ENCODE data around the gene MICAL2. TPM values are rescaled to one million over a fixed set of nuclear protein-coding genes. Genes with fewer than 3 reads are reported as not detected.

The MICAL2 gene
- total RNA-seq, 2 experiments from 2014 or later, result 213 to 220 TPM

- Mint-ChIP-seq H3K36me3 (peaks cover 77% of the 10 kb centered on the region), H3K27ac (no peak overlapping the region), H3K9me3 (no peaks in the 10 kb centered on the region), H3K4me3 (no peak overlapping the region), H3K27me3 (no peaks in the 10 kb centered on the region), H3K4me1 (ENCODE audit: low read depth) (peaks cover 38% of the 10 kb centered on the region)
- DNase-seq, result no peak
- POLR2A ChIA-PET, result interaction anchor here (2.0 kb wide), 1 partner anchor 11 kb away, joined by 8 read pairs; no protein-coding TSS in a partner anchor
- CTCF ChIA-PET, result no interaction called here
- intact Hi-C loops (cut with micrococcal nuclease), result no loop called here
Observed at GRCh38 chr11:12212821-12213185, 102.4 kb downstream of the MICAL2 start.

GRCh38 chr11:12213883-12214282, 103.5 kb downstream of the MICAL2 start:
- POLR2A ChIA-PET, result interaction anchor here (2.4 kb wide), 1 partner anchor 10 kb away, joined by 14 read pairs; no protein-coding TSS in a partner anchor
- DNase-seq, result no peak
- Mint-ChIP-seq H3K9me3 (no peaks in the 10 kb centered on the region), H3K4me3 (no peak overlapping the region), H3K27ac (no peak overlapping the region), H3K27me3 (no peaks in the 10 kb centered on the region), H3K4me1 (ENCODE audit: low read depth) (peaks cover 27% of the 10 kb centered on the region), H3K36me3 (peaks cover 69% of the 10 kb centered on the region)
- intact Hi-C loops (cut with micrococcal nuclease), result no loop called here
- CTCF ChIA-PET, result no interaction called here

- no peak overlapping the region for H3K4me3 Mint-ChIP-seq
- intact Hi-C loops (cut with micrococcal nuclease), result no loop called here
Observed at GRCh38 chr11:12214751-12215150, 104.4 kb downstream of the MICAL2 start.

GRCh38 chr11:12215181-12215593, 104.8 kb downstream of the MICAL2 start:
- ChIA-PET POLR2A (interaction anchor here (0.9 to 2.4 kb wide), 2 partner anchors 9 to 21 kb away, joined by 3 to 14 read pairs; no protein-coding TSS in a partner anchor), CTCF (interaction anchor here (1.0 to 1.6 kb wide), 3 partner anchors 10 to 167 kb away, joined by 3 to 5 read pairs (median 4); no protein-coding TSS in a partner anchor)
- DNase-seq, result no peak
- H3K4me1 Mint-ChIP-seq (ENCODE audit: low read depth), result peaks cover 25% of the 10 kb centered on the region
- no peak overlapping the region for H3K4me3 Mint-ChIP-seq
- H3K27me3 Mint-ChIP-seq, result no peaks in the 10 kb centered on the region
- intact Hi-C loops (cut with micrococcal nuclease), result no loop called here
- H3K36me3 Mint-ChIP-seq, result peaks cover 66% of the 10 kb centered on the region
- H3K27ac Mint-ChIP-seq, result no peak overlapping the region
- no peaks in the 10 kb centered on the region for H3K9me3 Mint-ChIP-seq

More at GRCh38 chr11:12214751-12215150, 104.4 kb downstream of the MICAL2 start:
- ChIA-PET CTCF (interaction anchor here (1.2 to 1.6 kb wide), 2 partner anchors 67 to 167 kb away, joined by 3 to 4 read pairs; no protein-coding TSS in a partner anchor), POLR2A (interaction anchor here (2.4 kb wide), 1 partner anchor 9 kb away, joined by 14 read pairs; no protein-coding TSS in a partner anchor)
- H3K36me3 Mint-ChIP-seq, result peaks cover 65% of the 10 kb centered on the region
- no peaks in the 10 kb centered on the region for H3K9me3 Mint-ChIP-seq
- H3K27ac Mint-ChIP-seq, result no peak overlapping the region
- no peaks in the 10 kb centered on the region for H3K27me3 Mint-ChIP-seq
- peaks cover 25% of the 10 kb centered on the region for H3K4me1 Mint-ChIP-seq (ENCODE audit: low read depth)
- DNase-seq, result no peak

GRCh38 chr11:12216041-12216451, 105.7 kb downstream of the MICAL2 start:
- H3K4me3 Mint-ChIP-seq, result no peak overlapping the region
- no peak overlapping the region for H3K27ac Mint-ChIP-seq
- intact Hi-C loops (cut with micrococcal nuclease), result no loop called here
- H3K9me3 Mint-ChIP-seq, result no peaks in the 10 kb centered on the region
- POLR2A ChIA-PET, result interaction anchor here (0.9 to 2.4 kb wide), 2 partner anchors 8 to 20 kb away, joined by 3 to 14 read pairs; no protein-coding TSS in a partner anchor
- H3K27me3 Mint-ChIP-seq, result no peaks in the 10 kb centered on the region
- peaks cover 29% of the 10 kb centered on the region for H3K4me1 Mint-ChIP-seq (ENCODE audit: low read depth)
- peaks cover 67% of the 10 kb centered on the region for H3K36me3 Mint-ChIP-seq
- DNase-seq, result no peak
- CTCF ChIA-PET, result interaction anchor here (1.0 to 1.6 kb wide), 2 partner anchors 9 to 168 kb away, joined by 4 to 5 read pairs; no protein-coding TSS in a partner anchor

- Mint-ChIP-seq H3K27ac (no peak overlapping the region), H3K4me1 (ENCODE audit: low read depth) (peaks cover 34% of the 10 kb centered on the region), H3K4me3 (no peak overlapping the region), H3K27me3 (no peaks in the 10 kb centered on the region), H3K9me3 (no peaks in the 10 kb centered on the region), H3K36me3 (peaks cover 70% of the 10 kb centered on the region)
- ChIA-PET POLR2A (no interaction called here), CTCF (no interaction called here)
- intact Hi-C loops (cut with micrococcal nuclease), result no loop called here
- DNase-seq, result no peak
Observed at GRCh38 chr11:12216671-12217374, 106.4 kb downstream of the MICAL2 start.

- CTCF ChIA-PET, result no interaction called here
- intact Hi-C loops (cut with micrococcal nuclease), result no loop called here
- DNase-seq, result no peak
- no peak overlapping the region for H3K4me3 Mint-ChIP-seq
- POLR2A ChIA-PET, result no interaction called here
- H3K36me3 Mint-ChIP-seq, result peaks cover 70% of the 10 kb centered on the region
- H3K27me3 Mint-ChIP-seq, result no peaks in the 10 kb centered on the region
- H3K27ac Mint-ChIP-seq, result no peak overlapping the region
- peaks cover 41% of the 10 kb centered on the region for H3K4me1 Mint-ChIP-seq (ENCODE audit: low read depth)
- H3K9me3 Mint-ChIP-seq, result no peaks in the 10 kb centered on the region
Observed at GRCh38 chr11:12217879-12218278, 107.5 kb downstream of the MICAL2 start.

GRCh38 chr11:12218909-12219308, 108.5 kb downstream of the MICAL2 start:
- Mint-ChIP-seq H3K36me3 (peaks cover 67% of the 10 kb centered on the region), H3K27ac (no peak overlapping the region), H3K9me3 (no peaks in the 10 kb centered on the region), H3K4me3 (no peak overlapping the region), H3K4me1 (ENCODE audit: low read depth) (peaks cover 41% of the 10 kb centered on the region), H3K27me3 (no peaks in the 10 kb centered on the region)
- POLR2A ChIA-PET, result interaction anchor here (1.2 kb wide), 1 partner anchor 11 kb away, joined by 3 read pairs; no protein-coding TSS in a partner anchor
- no peak for DNase-seq
- intact Hi-C loops (cut with micrococcal nuclease), result no loop called here
- CTCF ChIA-PET, result interaction anchor here (1.0 to 1.1 kb wide), 2 partner anchors 10 to 17 kb away, joined by 3 to 4 read pairs; no protein-coding TSS in a partner anchor

GRCh38 chr11:12219757-12220156, 109.4 kb downstream of the MICAL2 start:
- Mint-ChIP-seq H3K27me3 (no peaks in the 10 kb centered on the region), H3K27ac (no peak overlapping the region), H3K9me3 (no peaks in the 10 kb centered on the region), H3K36me3 (peaks cover 67% of the 10 kb centered on the region), H3K4me1 (ENCODE audit: low read depth) (peaks cover 45% of the 10 kb centered on the region), H3K4me3 (no peak overlapping the region)
- intact Hi-C loops (cut with micrococcal nuclease), result loop anchor here (5.0 kb wide), 1 partner anchor 377 kb away; the partner anchor contains the start of gene USP47
- ChIA-PET CTCF (interaction anchor here (1.1 kb wide), 1 partner anchor 16 kb away, joined by 3 read pairs; no protein-coding TSS in a partner anchor), POLR2A (interaction anchor here (1.2 kb wide), 1 partner anchor 12 kb away, joined by 3 read pairs; no protein-coding TSS in a partner anchor)
- DNase-seq, result no peak

- no peak for DNase-seq
- H3K27me3 Mint-ChIP-seq, result no peaks in the 10 kb centered on the region
- ChIA-PET POLR2A (interaction anchor here (1.2 kb wide), 1 partner anchor 13 kb away, joined by 3 read pairs; no protein-coding TSS in a partner anchor), CTCF (interaction anchor here (0.8 to 1.9 kb wide), 3 partner anchors 16 to 133 kb away, joined by 3 to 8 read pairs (median 3); no protein-coding TSS in a partner anchor)
- H3K36me3 Mint-ChIP-seq, result peaks cover 67% of the 10 kb centered on the region
- no peaks in the 10 kb centered on the region for H3K9me3 Mint-ChIP-seq
- H3K27ac Mint-ChIP-seq, result no peak overlapping the region
- H3K4me1 Mint-ChIP-seq (ENCODE audit: low read depth), result peaks cover 47% of the 10 kb centered on the region
- no peak overlapping the region for H3K4me3 Mint-ChIP-seq
- intact Hi-C loops (cut with micrococcal nuclease), result loop anchor here (5.0 kb wide), 1 partner anchor 378 kb away; the partner anchor contains the start of gene USP47
Observed at GRCh38 chr11:12220305-12220704, 109.9 kb downstream of the MICAL2 start.

GRCh38 chr11:12221051-12221535, 110.7 kb downstream of the MICAL2 start:
- H3K27me3 Mint-ChIP-seq, result no peaks in the 10 kb centered on the region
- ChIA-PET POLR2A (interaction anchor here (1.2 kb wide), 1 partner anchor 13 kb away, joined by 4 read pairs; no protein-coding TSS in a partner anchor), CTCF (interaction anchor here (0.8 to 1.9 kb wide), 3 partner anchors 15 to 133 kb away, joined by 3 to 8 read pairs (median 3); no protein-coding TSS in a partner anchor)
- H3K4me3 Mint-ChIP-seq, result no peak overlapping the region
- intact Hi-C loops (cut with micrococcal nuclease), result loop anchor here (5.0 kb wide), 1 partner anchor 379 kb away; the partner anchor contains the start of gene USP47
- H3K9me3 Mint-ChIP-seq, result no peaks in the 10 kb centered on the region
- H3K36me3 Mint-ChIP-seq, result peaks cover 63% of the 10 kb centered on the region
- DNase-seq, result no peak
- H3K27ac Mint-ChIP-seq, result peak overlapping the region; percentile 24
- peaks cover 52% of the 10 kb centered on the region for H3K4me1 Mint-ChIP-seq (ENCODE audit: low read depth)

Measured in activated CD4-positive, alpha-beta memory T cell treated with anti-CD3 and anti-CD28 coated beads for 36 hours (primary cell).